AML-193 (cell line): ENCODE measurements around the gene TMEM201.

Experiments used
- DNase-seq, 2 experiments: peaks; one replicate each; lab custom pipeline; 2025; lab: John Stamatoyannopoulos, UW

Gene TMEM201

GRCh38 chr1:9653491-9654050 is 64.9 kb downstream of the TMEM201 start:
- DNase-seq = no peak

GRCh38 chr1:9654051-9654833 is 65.5 kb downstream of the TMEM201 start:
- DNase-seq = peak; percentile 80 to 84

DNA sequence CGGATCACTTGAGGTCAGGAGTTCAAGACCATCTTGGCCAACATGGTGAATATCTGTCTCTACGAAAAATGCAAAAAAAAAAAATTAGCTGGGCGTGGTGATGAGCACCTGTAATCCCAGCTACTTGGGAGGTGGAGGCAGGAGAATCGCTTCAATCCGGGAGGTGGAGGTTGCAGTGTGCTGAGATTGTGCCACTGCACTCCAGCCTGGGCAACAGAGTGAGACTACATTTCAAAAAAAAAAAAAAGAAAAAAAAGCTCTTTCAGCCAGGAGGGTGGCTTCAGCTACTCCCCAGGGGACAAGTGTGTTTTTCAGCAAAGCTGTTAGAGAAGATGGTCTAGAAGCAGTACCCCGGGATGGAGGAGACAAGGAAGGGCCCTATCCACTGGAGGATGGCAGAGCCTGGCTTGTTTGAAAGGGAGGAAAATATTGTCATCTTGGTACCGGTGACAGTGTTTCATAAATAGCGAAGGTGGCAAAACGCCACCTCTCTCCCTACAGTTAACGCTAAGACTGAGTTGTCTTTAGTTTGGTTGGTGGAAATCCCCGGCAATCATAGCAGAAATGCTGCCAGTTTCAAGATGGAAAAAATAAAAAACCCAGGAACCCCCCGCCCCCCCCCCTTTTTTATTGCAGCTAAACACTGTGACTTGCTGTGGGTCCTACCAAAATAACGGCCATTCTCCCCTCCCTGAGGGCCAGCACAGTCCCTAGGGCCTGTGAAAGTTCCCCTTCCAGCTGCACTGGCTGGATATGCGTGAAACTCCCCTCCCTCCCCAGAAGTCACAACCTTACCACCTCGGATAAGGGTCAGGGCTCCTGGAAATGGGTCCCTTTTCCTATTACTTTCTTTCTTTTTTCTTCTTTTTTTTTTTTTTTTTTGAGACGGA is 66.4 kb downstream of the TMEM201 start:
- DNase-seq = no peak

GRCh38 chr1:9655836-9656235 is 67.1 kb downstream of the TMEM201 start:
- no peak for DNase-seq

GRCh38 chr1:9657521-9658032 is 68.9 kb downstream of the TMEM201 start:
- DNase-seq = no peak

DNA sequence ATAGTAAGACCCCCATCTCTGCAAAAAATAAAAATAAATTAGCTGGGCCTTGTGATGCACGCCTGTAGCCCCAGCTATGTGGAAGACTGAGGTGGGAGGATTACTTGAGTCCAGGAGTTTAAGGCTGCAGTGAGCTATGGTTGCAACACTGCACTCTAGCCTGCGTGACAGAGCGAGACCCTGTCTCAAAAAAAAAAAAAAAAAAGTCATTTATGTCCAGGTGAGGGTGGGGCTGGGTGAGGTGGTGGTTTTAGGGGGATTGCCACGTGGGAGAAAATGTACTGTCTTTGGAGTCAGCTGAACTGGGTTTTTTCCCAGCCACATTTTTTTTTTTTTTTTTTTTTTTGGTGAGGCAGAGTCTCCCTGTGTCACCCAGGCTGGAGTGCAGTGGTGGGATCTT is 69.5 kb downstream of the TMEM201 start:
- no peak for DNase-seq

- DNase-seq = no peak
Observed at GRCh38 chr1:9659328-9659727, 70.6 kb downstream of the TMEM201 start.

GRCh38 chr1:9663257-9663656 is 74.5 kb downstream of the TMEM201 start:
- no peak for DNase-seq
